Spleen (tissue), 7 donors: ENCODE results near the gene TMEM97.

Experiments used
- CTCF ChIP-seq, 11 experiments: fragments of 200-600 bp in 7 of 11; fragments of 450-650 bp in 4 of 11; sonication (generic) in 4 of 11; IDR thresholded peaks in 8 of 11; conservative IDR thresholded peaks in 3 of 11; 1 replicate in 7 of 11; 2 replicates in 4 of 11; pipeline versions ENCODE4 v1.4.0 to v1.8.0; 2016 to 2021; ENCODE audit warnings: antibody characterized with exemption in 11 of 11, inconsistent platforms in 4 of 11, mild to moderate bottlenecking in 1 of 11
- POLR2A ChIP-seq, 3 donors: fragments of 450-650 bp; IDR thresholded peaks; one replicate each; pipeline ENCODE4 v1.5.1; 2017; ENCODE audit warnings: antibody characterized with exemption in 3 of 3, mild to moderate bottlenecking in 1 of 3
- POLR2AphosphoS5 ChIP-seq, 3 donors: sonication (generic); formaldehyde crosslinking; IDR thresholded peaks; one replicate each; pipeline ENCODE4 v1.5.1; 2017; ENCODE audit warnings: antibody characterized with exemption in 3 of 3
- donor health status: DM: no; HTN: no; CAD: no; lungs with moderate emphysema.
- donor health status: DM: no; HTN: no; CAD: no.
- donor health status: DM: no; HTN: no; CAD: no.

- TF ChIP-seq CTCF (IDR thresholded peaks at IDR 0.05 in 8 of 11, conservative IDR thresholded peaks at IDR 0.05 in 3 of 11) (no peak), POLR2AphosphoS5 (IDR thresholded peaks at IDR 0.05) (no peak), POLR2A (IDR thresholded peaks at IDR 0.05) (no peak)
Measured at GRCh38 chr17:28317099-28317965, 1.7 kb upstream of the TMEM97 start.
